HG03280 (cell line): ENCODE data around the gene PYM1.
A peak's percentile ranks its signal among the peaks of the same experiment; 100 is the strongest.

ENCODE experiments used
- ATAC-seq: cut with Tn5 transposase; IDR thresholded peaks from one replicate; pipeline ENCODE4 v1.9.1; 2021; ENCODE audit warnings: mild to moderate bottlenecking, moderate library complexity; ENCODE audit not compliant: unreplicated experiment

The PYM1 gene

DNA sequence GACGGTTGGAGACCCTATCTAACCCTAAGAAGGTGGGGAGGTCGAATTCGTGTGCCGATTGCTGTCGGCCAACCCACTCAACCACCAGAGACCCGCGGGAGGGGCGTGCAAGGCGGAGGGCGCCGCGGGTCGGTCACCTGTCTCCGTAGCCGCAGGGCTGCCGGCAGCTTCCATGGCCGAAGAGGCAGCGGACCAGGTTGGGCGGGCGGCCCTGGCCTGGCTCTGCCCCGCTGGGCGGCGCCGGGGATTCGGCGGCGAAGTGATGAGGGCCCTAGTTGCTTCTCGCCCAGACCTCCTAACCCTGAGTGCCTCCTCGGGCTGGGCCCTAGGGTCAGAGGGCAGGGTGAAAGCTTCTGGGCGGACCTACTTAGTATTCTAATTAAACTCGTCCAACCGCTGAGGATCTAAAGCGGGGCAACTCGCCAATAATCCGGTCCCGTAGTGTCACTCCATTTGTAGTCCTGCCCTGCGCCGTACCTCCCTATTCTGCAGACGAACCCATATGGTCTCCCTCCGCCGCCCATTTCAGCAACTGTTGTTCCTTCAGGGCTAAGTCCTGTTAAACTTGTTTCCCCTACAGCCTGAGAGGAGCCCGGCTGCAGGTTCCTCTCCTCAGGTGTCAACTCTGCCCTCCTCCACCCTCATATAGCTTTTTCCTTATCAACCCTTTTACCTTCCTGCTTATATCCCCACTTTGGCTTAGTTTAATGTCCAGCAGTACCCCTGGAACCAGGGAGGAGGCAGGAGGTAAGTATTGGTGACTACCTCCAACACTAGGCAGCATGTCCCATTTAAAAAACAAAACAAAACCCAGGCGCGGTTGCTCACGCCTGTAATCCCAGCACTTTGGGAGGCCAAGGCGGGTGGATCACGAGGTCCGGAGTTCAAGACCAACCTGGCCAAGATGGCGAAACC, at the start of gene PYM1:
TSS of gene PYM1 (minus strand) at position 307 of the 915 bp plus-strand sequence. CDS start at position 174, 133 bp downstream.
- ATAC-seq = peak; percentile 40

DNA sequence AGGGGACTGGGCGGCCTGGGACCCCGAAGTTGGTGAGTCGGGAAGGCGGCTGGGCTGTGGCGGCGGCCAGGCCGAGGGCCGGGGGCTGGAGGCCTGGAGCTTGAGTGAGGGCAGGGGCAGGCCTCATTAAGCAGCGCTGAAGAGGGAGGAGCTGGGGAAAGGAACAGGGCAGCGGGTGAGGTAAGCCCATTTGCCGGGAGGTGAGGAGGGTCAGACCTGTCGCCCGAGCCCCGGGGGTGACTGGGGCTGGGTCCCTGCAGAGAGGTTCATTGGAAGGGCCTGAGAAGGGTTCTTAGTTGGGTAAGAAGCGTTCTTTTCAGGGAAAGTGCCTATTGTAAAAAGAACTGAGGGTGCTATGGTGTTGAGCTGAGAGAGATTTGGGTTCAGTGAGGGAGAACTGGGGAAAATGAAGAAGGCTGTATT, 46.6 kb upstream of the PYM1 start:
- ATAC-seq = peak; percentile 12

DNA sequence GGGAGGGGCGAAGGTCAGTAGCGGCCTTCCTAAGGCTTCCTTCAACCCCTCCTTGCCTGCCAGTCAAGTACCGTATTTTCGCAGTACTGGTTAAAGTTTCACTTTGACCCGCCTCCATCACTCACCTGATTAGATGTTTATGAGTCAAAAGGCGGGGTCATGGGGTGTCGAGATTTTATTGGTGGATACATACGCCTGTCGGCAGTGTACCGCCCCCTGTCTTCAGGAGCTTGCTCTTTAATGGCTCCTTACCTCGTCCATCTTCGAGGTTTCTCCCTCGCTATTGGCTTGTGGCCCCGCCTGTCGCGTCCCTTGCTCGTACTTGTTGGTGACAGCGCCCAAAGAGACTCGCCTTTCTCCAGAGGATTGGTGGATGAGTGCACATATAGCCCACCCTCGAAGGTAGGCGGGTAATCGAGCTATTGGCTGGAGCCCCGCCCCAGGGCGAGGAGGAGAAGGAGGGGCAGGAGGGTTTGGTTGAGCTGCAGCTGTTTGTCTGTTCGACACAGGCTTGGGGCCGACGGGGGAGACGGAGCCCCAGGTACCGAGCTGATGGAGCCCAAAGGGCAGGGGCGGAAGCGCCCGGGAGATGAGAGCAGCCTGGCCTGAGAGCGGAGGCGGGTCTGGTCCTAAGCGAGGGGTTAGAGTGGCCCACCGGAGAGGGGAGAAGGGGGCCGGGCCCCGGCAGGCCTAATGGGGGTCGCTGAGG, 46.1 kb upstream of the PYM1 start, which contains the start of gene RAB5B:
TSS of gene RAB5B (plus strand) at position 480 of the 709 bp plus-strand sequence. CDS start 12,883 bp downstream, outside the sequence.
- peak; percentile 93 for ATAC-seq

DNA sequence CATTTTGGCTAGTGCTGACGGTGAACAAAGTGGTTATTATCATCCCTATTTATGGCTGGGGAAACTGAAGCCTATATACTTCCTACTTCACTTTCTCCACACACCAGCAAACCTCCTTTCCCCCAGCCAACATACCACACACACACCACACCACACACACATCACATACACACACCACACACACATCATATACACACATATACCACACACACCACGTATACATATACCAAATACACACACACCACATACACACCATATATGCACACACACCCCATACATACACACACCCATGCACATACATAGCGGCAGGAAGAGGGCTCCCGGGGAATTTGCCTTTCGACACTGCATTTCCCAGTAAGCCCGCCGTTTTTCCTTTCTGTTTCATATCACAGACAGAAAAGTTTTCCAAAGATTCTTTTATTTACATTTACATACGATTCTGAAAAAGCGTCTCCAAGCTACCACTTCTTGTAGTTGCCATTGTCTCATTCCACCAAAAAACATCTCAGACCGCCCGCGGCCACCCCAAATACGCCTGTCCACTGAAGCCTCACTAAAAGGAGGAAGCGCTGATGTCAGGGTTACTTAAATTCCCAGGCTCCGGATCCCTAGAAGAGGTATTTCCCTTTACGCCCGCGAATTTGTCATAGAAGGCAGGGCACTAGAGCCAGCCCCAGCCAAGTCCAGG, 45.4 kb upstream of the PYM1 start:
- ATAC-seq = no peak

DNA sequence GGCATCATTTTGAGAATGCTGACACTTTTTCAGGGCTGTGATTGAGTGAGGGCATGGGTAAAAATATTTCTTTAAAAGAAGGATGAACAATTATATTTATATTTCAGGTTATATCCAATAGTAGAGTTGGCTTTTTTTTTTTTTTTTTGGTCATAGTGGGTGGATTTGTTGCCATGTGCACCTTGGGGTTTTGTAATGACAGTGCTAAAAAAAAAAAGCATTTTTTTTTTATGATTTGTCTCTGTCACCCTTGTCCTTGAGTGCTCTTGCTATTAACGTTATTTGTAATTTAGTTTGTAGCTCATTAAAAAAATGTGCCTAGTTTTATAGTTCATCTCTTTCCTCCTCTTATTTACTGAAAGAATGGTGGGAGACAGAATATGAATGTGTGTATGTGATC, 44.8 kb upstream of the PYM1 start:
- no peak for ATAC-seq

DNA sequence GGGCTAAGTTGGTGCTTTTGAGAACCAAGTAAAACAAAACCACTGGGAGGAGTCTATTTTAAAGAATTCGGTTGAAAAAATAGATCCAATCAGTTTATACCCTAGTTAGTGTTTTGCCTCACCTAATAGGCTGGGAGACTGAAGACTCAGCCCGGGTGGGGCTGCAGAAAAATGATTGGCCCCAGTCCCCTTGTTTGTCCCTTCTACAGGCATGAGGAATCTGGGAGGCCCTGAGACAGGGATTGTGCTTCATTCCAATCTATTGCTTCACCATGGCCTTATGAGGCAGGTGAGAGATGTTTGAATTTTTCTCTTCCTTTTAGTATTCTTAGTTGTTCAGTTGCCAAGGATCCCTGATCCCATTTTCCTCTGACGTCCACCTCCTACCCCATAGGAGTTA, 44.3 kb upstream of the PYM1 start:
- no peak for ATAC-seq

DNA sequence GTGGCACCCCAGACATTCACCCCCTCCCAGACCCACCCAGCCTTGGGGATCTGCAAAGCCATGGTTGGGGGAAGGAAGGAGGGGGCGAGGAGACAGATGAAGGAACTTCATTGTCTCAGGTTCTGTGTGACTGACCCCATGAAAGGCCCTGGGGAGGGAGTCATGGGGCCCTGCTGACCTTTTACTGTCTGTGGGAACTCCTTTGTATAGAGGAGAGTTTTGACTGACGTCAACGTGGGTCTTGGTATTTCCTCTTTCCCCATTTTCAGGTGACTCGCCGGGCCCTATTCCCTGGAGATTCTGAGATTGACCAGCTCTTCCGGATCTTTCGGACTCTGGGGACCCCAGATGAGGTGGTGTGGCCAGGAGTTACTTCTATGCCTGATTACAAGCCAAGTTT, 43.1 kb upstream of the PYM1 start:
- ATAC-seq = no peak

DNA sequence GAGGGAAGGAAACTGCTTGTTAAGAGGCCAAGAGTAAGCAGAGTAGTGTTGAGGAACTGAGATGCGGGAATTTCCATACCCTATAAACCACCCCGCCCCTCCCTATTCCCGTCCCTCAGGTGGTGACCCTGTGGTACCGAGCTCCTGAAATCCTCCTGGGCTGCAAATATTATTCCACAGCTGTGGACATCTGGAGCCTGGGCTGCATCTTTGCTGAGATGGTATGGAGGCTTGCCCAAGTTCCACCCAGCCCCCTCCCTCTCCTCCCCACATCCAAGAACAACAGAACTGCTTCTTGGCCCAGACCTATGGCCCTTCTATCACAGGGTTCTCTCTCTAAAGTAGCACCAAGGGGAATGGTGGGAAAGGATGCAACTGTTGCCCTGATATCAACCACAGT, 41.7 kb upstream of the PYM1 start:
- ATAC-seq = no peak

DNA sequence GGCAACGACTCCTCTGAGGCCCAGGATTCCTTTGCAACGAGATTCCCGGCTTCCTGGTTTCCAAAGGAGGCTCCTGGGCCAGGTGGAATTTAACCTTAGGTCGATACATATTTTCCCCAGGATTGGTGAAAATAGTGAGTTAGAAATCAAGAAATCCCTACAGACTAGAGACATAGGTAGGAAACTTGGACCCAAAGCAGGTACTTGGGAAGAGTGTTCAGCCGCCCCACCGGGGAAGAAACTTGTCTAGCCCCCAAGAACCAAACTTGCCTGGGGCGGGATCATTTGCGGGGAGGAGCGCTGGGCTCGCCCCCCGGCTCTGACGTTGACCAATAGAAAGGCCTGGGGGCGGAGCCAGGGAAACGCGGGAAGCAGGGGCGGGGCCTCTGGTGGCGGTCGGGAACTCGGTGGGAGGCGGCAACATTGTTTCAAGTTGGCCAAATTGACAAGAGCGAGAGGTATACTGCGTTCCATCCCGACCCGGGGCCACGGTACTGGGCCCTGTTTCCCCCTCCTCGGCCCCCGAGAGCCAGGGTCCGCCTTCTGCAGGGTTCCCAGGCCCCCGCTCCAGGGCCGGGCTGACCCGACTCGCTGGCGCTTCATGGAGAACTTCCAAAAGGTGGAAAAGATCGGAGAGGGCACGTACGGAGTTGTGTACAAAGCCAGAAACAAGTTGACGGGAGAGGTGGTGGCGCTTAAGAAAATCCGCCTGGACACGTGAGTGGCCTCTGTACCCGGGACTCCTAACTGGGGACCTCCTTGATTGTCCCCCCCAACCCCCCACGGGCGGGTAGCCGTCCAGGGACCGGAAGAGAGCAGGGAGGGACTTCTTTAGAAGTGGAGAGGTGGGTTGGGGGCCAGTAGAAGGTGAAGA, 39.0 kb upstream of the PYM1 start, which contains the start of gene CDK2:
TSS of gene CDK2 (plus strand) at position 423 of the 874 bp plus-strand sequence. CDS start at position 602, 179 bp downstream.
- peak; percentile 97 for ATAC-seq

DNA sequence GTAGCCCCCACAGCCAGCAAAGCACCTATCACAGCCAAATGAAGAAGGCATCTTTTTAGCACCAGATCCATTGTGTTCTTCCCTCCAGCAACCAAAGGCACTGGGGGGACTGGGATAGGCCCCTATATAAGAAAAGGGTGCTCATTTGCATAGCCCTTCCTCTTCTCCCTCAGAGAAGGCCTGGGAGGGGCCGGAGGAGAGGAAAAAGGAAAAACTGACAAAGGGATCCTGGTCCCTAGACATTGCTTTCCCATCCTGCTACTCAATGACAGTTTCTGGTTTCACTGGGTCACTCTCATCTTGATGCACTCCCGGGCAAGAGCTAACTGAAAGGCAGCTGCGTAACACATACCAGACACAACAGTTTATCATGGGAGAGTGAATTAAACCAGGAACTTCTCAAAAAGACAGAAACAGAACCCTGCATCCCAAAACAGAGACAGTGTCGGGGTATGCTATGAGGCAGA, 38.3 kb upstream of the PYM1 start, which contains the start of gene PMEL:
TSS of gene PMEL (minus strand) at position 102 of the 467 bp plus-strand sequence. CDS start at position 71, 31 bp downstream.
- ATAC-seq = peak; percentile 2

DNA sequence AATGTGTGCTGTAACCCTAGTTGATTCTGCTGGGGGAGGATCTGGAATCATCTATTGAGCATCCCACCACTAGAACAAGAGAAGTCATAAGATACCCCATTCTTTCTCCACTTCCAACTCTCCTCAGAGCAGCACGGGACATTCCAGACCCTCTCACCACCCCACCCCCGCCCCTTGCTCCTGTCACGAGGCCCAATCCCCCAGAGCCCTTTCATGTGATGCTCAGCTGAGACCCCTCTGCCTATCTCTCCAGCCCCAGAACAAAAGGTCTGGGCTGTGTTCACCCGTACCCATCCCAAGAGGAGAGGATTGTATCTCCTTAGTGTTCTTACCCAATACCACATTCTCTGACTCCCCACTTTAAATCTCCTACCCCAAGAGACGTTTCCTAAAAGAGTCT, 37.5 kb upstream of the PYM1 start:
- ATAC-seq = no peak

DNA sequence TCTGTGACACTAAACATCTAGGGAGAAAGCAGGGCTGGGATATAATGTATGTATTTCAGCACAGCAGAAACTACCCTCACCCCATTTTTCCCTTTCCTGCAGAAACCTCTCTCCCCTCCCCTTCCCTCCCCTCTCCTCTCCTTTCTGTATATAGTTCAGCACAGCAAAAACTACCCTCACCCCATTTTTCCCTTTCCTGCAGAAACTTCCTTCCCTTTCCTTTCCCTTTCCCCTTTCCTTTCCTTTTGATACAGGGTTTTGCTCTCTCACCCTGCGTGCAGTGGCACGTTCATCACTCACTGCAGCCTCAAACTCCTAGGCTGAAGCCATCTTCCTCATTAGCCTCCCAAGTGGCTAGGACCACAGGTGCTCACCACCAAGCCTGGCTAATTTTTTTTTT, 36.1 kb upstream of the PYM1 start:
- no peak for ATAC-seq

DNA sequence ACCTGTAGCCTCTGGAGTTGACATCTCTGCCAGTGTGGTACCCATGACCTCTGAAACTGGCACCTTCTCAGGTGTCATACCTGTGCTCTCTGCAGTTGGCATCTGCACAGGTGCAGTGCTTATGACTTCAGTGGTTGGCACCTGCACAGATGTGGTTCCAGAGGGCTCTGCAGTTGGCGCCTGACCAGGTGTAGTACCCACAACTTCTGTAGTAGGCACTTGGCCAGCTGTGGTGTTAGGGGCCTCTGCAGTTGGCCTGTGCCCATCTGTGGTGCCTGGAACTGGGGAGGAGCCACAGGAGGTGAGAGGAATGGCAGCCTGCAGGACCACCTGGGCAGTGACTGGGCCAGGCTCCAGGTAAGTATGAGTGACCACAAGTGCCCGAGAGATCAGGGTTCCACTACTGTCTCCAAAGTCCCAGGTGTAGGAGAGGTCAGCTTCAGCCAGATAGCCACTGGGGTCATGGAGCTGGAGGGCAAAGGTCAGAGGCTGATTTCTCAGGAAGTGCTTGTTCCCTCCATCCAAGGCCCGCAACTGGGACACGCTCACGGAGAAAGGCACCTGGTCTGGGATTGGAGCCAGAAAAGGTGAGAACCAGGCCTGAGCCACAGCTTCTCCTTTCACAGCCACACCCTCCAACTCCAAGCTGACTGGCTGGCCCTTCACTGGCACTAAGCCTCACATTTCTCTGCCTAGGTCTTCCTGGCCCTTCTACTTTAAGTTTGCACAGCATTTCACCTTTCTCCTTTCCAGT, 29.6 kb upstream of the PYM1 start:
- ATAC-seq = no peak

DNA sequence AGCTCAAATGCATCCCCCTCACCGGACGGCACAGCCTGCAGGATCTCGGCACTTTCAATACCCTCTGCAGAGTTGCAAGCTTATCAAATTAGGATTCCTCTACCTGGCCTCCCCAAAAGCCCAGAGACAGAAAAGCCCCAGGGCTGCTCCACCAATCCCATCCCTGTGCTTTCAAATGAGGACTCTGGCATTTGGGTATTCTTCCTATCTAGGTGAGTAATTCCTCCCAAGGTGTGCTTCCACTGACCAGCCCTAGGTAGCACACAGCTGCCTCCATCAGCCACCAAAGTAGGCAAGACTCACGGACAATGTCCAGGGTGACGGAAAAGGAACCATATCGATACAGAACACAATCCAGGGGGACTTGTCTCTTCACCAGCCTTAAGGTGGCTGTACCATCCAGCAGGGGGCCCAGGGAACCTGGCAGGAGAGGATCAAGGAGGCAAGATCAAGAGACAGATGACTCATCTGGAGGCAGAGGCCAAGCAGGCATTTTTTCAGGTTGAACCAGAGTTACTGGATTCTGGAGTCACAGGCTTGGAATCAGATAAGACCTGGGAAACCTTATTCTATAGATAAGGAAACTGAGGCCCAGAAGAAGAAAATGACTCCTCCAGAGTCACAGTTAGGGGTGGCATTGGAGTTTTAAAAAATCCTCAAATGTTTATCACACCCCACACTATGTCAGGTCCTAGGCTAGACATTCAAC, 28.3 kb upstream of the PYM1 start:
- ATAC-seq = no peak

DNA sequence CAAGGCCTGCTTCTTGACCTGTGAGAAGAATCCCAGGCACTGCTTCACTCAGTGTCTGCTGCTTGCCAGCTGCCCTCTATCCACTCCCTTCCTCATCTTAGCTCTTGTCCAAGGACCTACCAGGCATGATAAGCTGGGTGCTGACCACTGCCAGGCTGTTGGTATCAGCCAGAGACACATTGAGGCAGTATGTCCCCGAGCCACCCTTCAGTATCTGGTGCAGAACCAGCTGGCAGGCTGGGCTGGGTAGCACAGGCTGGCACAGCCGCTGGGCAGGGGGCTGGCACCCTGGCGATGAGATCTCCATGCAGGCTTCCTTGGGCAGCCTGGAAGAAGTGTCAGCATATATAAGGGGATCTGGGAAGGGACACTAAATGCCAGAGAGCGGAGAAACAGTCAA, 27.6 kb upstream of the PYM1 start:
- no peak for ATAC-seq

DNA sequence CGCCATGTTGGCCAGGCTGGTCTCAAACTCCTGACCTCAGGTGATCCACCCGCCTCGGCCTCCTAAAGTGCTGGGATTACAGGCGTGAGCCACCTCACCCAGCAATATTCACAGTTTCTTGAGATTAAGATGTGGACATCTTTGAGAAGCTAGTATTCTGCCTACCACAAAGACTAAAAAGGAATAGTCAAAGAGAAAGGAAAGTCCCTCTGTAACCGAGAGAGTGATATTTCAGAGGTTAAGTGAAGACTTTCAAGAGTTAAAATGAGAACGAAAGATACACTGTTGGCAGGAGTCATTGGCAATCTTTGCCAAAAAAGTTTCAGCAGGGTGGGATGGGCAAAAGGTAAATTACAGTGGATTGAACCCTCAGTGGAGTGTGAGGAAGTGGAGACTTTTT, 18.9 kb upstream of the PYM1 start:
- ATAC-seq = no peak

DNA sequence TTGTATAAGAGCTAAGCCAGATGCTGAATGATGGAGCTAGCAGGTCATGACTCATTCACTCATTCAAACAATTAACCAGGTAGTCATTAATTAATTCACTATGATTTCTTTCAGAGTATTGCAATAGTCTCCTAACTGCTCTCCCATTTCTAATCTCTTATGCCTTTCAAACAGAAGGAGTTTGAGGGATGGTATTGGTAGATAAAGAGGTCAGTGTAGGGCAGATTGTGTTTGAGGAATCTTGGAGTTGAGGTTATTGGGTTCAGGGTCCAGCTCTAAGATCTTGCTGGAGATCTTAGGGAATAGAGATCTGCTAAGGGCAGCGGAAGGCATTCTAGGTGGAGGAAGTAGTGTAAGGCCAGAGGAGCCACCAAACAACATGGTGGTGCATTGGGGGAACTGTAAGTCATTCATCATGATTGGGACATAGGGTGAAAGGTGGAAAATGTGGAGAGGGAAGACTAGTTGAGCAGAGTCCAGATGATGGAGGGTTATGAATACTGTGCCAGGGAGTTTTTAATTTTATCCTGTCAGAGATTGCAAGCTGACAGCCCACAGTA, 15.0 kb upstream of the PYM1 start:
- no peak for ATAC-seq

DNA sequence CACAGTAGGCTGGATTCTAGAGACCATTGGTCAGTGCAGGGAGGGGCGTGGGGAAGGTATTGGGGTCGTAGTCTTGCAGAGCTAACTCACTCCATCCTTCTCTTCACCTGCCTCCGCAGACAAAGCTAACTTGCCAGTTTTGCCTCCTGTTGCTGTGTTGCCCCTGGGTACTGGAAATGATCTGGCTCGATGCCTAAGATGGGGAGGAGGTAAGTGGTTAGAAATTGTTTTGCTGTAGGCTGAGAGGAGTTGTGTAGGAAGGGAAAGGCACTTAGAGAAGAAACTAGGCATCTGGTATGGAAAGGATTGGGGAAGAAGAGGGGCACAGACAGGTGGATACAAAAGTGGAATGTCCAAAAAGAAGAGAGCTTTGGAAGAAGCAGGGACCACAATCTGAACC, 14.4 kb upstream of the PYM1 start:
- ATAC-seq = no peak
